ENCODE results near the gene AFAP1.

AFAP1 gene

GRCh38 chr4:7941111-7941964, 1.7 kb upstream of the AFAP1 start:
- Histone ChIP-seq H3K9ac (ENCODE audit: low read length) (no peak overlapping the region), H3K27ac (ENCODE audit: low read length) (no peak overlapping the region), H3K27me3 (ENCODE audit: control insufficient read depth, insufficient read depth, low read length) (peaks cover 9% of the 10 kb centered on the region), H3K4me3 (ENCODE audit: low read length) (no peak overlapping the region), H3K4me1 (ENCODE audit: control insufficient read depth, low read depth, low read length) (peaks cover 10% of the 10 kb centered on the region), H3K36me3 (ENCODE audit: control insufficient read depth, low read depth, low read length) (no peaks in the 10 kb centered on the region), H3K9me3 (ENCODE audit: control insufficient read depth, low read depth, low read length) (no peaks in the 10 kb centered on the region)

- Histone ChIP-seq H3K4me1 (ENCODE audit: control insufficient read depth, low read depth, low read length) (peaks cover 10% of the 10 kb centered on the region), H3K9ac (ENCODE audit: low read length) (peak overlapping the region; percentile 39), H3K27me3 (ENCODE audit: control insufficient read depth, insufficient read depth, low read length) (peaks cover 9% of the 10 kb centered on the region), H3K36me3 (ENCODE audit: control insufficient read depth, low read depth, low read length) (no peaks in the 10 kb centered on the region), H3K27ac (ENCODE audit: low read length) (no peak overlapping the region), H3K9me3 (ENCODE audit: control insufficient read depth, low read depth, low read length) (no peaks in the 10 kb centered on the region), H3K4me3 (ENCODE audit: low read length) (peak overlapping the region; percentile 71)
These were observed 868 bp downstream of the AFAP1 start for GRCh38 chr4:7938609-7939376.

- Histone ChIP-seq H3K27ac (ENCODE audit: low read length) (no peak overlapping the region), H3K27me3 (ENCODE audit: control insufficient read depth, insufficient read depth, low read length) (peaks cover 9% of the 10 kb centered on the region), H3K4me1 (ENCODE audit: control insufficient read depth, low read depth, low read length) (peaks cover 10% of the 10 kb centered on the region), H3K4me3 (ENCODE audit: low read length) (peak overlapping the region; percentile 71), H3K9me3 (ENCODE audit: control insufficient read depth, low read depth, low read length) (no peaks in the 10 kb centered on the region), H3K36me3 (ENCODE audit: control insufficient read depth, low read depth, low read length) (no peaks in the 10 kb centered on the region), H3K9ac (ENCODE audit: low read length) (no peak overlapping the region)
These were observed 1.4 kb downstream of the AFAP1 start for GRCh38 chr4:7938266-7938608.

GRCh38 chr4:7937006-7937405, 2.7 kb downstream of the AFAP1 start:
- Histone ChIP-seq H3K27ac (ENCODE audit: low read length) (no peak overlapping the region), H3K4me3 (ENCODE audit: low read length) (no peak overlapping the region), H3K36me3 (ENCODE audit: control insufficient read depth, low read depth, low read length) (no peaks in the 10 kb centered on the region), H3K9ac (ENCODE audit: low read length) (no peak overlapping the region), H3K27me3 (ENCODE audit: control insufficient read depth, insufficient read depth, low read length) (peaks cover 9% of the 10 kb centered on the region), H3K4me1 (ENCODE audit: control insufficient read depth, low read depth, low read length) (peaks cover 10% of the 10 kb centered on the region), H3K9me3 (ENCODE audit: control insufficient read depth, low read depth, low read length) (no peaks in the 10 kb centered on the region)

GRCh38 chr4:7933651-7934510, 5.8 kb downstream of the AFAP1 start:
- Histone ChIP-seq H3K4me1 (ENCODE audit: control insufficient read depth, low read depth, low read length) (peaks cover 13% of the 10 kb centered on the region), H3K36me3 (ENCODE audit: control insufficient read depth, low read depth, low read length) (no peaks in the 10 kb centered on the region), H3K9ac (ENCODE audit: low read length) (no peak overlapping the region), H3K27me3 (ENCODE audit: control insufficient read depth, insufficient read depth, low read length) (peaks cover 9% of the 10 kb centered on the region), H3K27ac (ENCODE audit: low read length) (no peak overlapping the region), H3K4me3 (ENCODE audit: low read length) (no peak overlapping the region), H3K9me3 (ENCODE audit: control insufficient read depth, low read depth, low read length) (no peaks in the 10 kb centered on the region)

- H3K9me3 ChIP-seq (ENCODE audit: control insufficient read depth, low read depth, low read length) = no peaks in the 10 kb centered on the region
- H3K27ac ChIP-seq (ENCODE audit: low read length) = no peak overlapping the region
- no peak overlapping the region for H3K4me3 ChIP-seq (ENCODE audit: low read length)
- H3K9ac ChIP-seq (ENCODE audit: low read length) = no peak overlapping the region
- no peaks in the 10 kb centered on the region for H3K36me3 ChIP-seq (ENCODE audit: control insufficient read depth, low read depth, low read length)
- peaks cover 13% of the 10 kb centered on the region for H3K4me1 ChIP-seq (ENCODE audit: control insufficient read depth, low read depth, low read length)
- no peaks in the 10 kb centered on the region for H3K27me3 ChIP-seq (ENCODE audit: control insufficient read depth, insufficient read depth, low read length)
These were observed 7.4 kb downstream of the AFAP1 start for GRCh38 chr4:7932287-7932686.

- H3K36me3 ChIP-seq (ENCODE audit: control insufficient read depth, low read depth, low read length) = no peaks in the 10 kb centered on the region
- H3K27ac ChIP-seq (ENCODE audit: low read length) = no peak overlapping the region
- no peak overlapping the region for H3K4me3 ChIP-seq (ENCODE audit: low read length)
- H3K9ac ChIP-seq (ENCODE audit: low read length) = no peak overlapping the region
- peaks cover 13% of the 10 kb centered on the region for H3K4me1 ChIP-seq (ENCODE audit: control insufficient read depth, low read depth, low read length)
- no peaks in the 10 kb centered on the region for H3K9me3 ChIP-seq (ENCODE audit: control insufficient read depth, low read depth, low read length)
- H3K27me3 ChIP-seq (ENCODE audit: control insufficient read depth, insufficient read depth, low read length) = no peaks in the 10 kb centered on the region
These were observed 10.3 kb downstream of the AFAP1 start for GRCh38 chr4:7929118-7929951.

GRCh38 chr4:7928711-7929110, 10.9 kb downstream of the AFAP1 start:
- H3K9me3 ChIP-seq (ENCODE audit: control insufficient read depth, low read depth, low read length) = no peaks in the 10 kb centered on the region
- no peak overlapping the region for H3K27ac ChIP-seq (ENCODE audit: low read length)
- H3K4me3 ChIP-seq (ENCODE audit: low read length) = no peak overlapping the region
- H3K9ac ChIP-seq (ENCODE audit: low read length) = no peak overlapping the region
- H3K4me1 ChIP-seq (ENCODE audit: control insufficient read depth, low read depth, low read length) = peaks cover 13% of the 10 kb centered on the region
- no peaks in the 10 kb centered on the region for H3K36me3 ChIP-seq (ENCODE audit: control insufficient read depth, low read depth, low read length)
- no peaks in the 10 kb centered on the region for H3K27me3 ChIP-seq (ENCODE audit: control insufficient read depth, insufficient read depth, low read length)

- H3K4me3 ChIP-seq (ENCODE audit: low read length) = no peak overlapping the region
- no peaks in the 10 kb centered on the region for H3K36me3 ChIP-seq (ENCODE audit: control insufficient read depth, low read depth, low read length)
- no peaks in the 10 kb centered on the region for H3K9me3 ChIP-seq (ENCODE audit: control insufficient read depth, low read depth, low read length)
- no peaks in the 10 kb centered on the region for H3K27me3 ChIP-seq (ENCODE audit: control insufficient read depth, insufficient read depth, low read length)
- H3K9ac ChIP-seq (ENCODE audit: low read length) = no peak overlapping the region
- peaks cover 13% of the 10 kb centered on the region for H3K4me1 ChIP-seq (ENCODE audit: control insufficient read depth, low read depth, low read length)
- H3K27ac ChIP-seq (ENCODE audit: low read length) = no peak overlapping the region
These were observed 12.8 kb downstream of the AFAP1 start for GRCh38 chr4:7926822-7927221.

GRCh38 chr4:7924570-7924969, 15.1 kb downstream of the AFAP1 start:
- no peaks in the 10 kb centered on the region for H3K9me3 ChIP-seq (ENCODE audit: control insufficient read depth, low read depth, low read length)
- H3K4me3 ChIP-seq (ENCODE audit: low read length) = no peak overlapping the region
- H3K4me1 ChIP-seq (ENCODE audit: control insufficient read depth, low read depth, low read length) = peaks cover 7% of the 10 kb centered on the region
- no peaks in the 10 kb centered on the region for H3K36me3 ChIP-seq (ENCODE audit: control insufficient read depth, low read depth, low read length)
- H3K27ac ChIP-seq (ENCODE audit: low read length) = no peak overlapping the region
- no peaks in the 10 kb centered on the region for H3K27me3 ChIP-seq (ENCODE audit: control insufficient read depth, insufficient read depth, low read length)
- H3K9ac ChIP-seq (ENCODE audit: low read length) = no peak overlapping the region
